K562 treated with DMSO at 1 percent for 48 hours (cell line): ENCODE data around the gene PRPH. TPM values are rescaled to one million over a fixed set of nuclear protein-coding genes. Genes with fewer than 3 reads are reported as not detected.

Experiments used
- total RNA-seq: library from RNA; unstranded; fragments of 300-600 nt; gene quantifications from 2 replicates; pipeline ENCODE4 v1.2.3, GENCODE V29; 2022; ENCODE audit warnings: low replicate concordance; ENCODE audit errors: extremely low read depth

PRPH gene
- not detected in 2 replicates for total RNA-seq

GRCh38 chr12:49295082-49295936, at the start of gene PRPH:
PRPH (plus strand) TSS chr12:49295147; CDS start chr12:49295201, 54 bp downstream.

GRCh38 chr12:49264873-49265792, 29.8 kb upstream of the PRPH start, which contains the start of gene TUBA1C:
TUBA1C (plus strand) TSS chr12:49265082; CDS start chr12:49265182, 100 bp downstream.

DNA sequence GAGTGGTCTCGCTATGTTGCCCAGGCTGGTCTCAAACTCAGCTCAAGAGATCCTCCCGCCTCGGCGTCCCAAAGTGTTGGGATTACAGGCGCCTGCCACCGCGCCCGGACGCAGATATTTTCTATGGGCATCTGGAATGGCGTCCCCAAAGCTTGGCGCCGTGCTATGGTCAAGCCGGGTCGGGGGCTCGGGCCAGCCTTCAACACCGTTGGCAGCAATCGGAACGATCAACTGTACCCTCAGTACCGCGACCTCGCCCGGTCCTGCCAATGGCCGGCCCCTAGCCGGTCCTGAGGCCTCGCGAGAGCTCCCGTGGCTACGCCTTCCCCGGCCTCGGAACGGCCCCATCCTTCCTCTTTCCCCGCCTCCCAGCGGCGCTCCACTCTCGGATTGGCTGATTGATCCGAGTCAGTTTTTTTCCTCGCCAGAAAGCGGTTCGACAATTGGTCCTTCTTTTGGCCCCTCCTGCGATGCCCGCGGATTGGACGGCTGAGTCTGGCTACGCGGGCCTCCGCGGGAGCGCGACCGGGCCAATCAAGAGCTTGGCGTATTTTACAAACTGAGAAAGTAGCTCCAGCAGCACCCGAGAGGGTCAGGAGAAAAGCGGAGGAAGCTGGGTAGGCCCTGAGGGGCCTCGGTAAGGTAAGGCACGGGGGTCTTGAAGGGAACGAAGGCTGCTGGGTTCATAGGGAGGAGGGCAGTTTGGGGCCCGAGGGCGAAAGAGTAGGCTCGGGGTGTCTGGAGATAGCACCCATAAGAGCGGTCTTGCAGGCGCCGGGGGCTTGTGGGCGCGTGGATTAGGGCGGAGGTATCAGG, 28.0 kb downstream of the PRPH start, which contains the start of gene TROAP:
Gene TROAP (plus strand): TSS at position 548 of the 816 bp plus-strand sequence. CDS start 354 bp downstream, outside the sequence.

GRCh38 chr12:49336645-49337584, 42.0 kb downstream of the PRPH start, which contains the start of gene C1QL4:
C1QL4 (minus strand) TSS chr12:49337188; CDS start chr12:49336477, 711 bp downstream.

DNA sequence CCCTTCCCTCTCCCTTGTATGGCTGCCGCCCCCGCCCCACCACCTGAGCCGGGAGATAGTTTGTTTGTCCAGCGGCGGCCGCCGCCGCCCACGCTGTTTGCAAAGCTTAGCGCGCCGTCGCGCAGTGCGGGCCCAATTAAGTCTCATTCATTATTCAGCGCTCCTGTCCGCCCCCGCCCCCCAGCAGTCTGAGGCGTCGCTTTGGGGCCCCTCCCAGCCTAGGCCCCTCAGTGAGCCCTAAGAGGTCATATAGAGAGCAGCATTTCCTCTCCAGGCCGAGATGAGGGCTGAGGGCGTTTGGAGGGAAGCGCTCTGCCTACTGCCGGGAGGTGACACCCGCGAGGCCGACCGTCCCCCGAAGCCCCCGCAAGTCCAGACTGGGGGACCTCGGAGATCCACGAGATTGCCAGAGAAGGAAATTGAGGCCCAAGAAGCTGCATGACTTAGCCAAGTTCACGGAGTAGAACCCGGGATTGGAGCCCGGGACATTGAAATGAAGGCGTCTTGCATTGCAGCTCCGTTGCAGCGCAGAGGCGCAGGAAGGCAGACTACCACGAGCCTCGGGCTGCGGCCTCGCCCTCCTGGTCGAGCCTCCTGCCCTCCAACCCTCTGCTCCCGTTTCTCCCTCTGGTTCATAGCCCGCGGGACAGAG, 51.8 kb downstream of the PRPH start, which contains the start of gene DNAJC22:
Gene DNAJC22 (plus strand): TSS at position 230 of the 652 bp plus-strand sequence. CDS start 1,985 bp downstream, outside the sequence.

Other genes starting within 250 kb of the PRPH start
- not detected in 2 replicates for gene KMT2D, start 234.4 kb upstream of the PRPH start, total RNA-seq
- gene RHEBL1, start 225.2 kb upstream of the PRPH start, total RNA-seq: not detected in 2 replicates
- not detected in 2 replicates for gene DHH, start 200.3 kb upstream of the PRPH start, total RNA-seq
- not detected in 2 replicates for gene LMBR1L, start 184.3 kb upstream of the PRPH start, total RNA-seq
- gene TUBA1B, start 163.8 kb upstream of the PRPH start, total RNA-seq: 2,062 and 2,220 TPM in 2 replicates
- gene TUBA1A, start 106.1 kb upstream of the PRPH start, total RNA-seq: not detected in 2 replicates
- 927 TPM in 1 of 2 replicates, not detected in the other for gene TUBA1C, start 30.1 kb upstream of the PRPH start, total RNA-seq
- not detected in 2 replicates for gene TROAP, start 28.1 kb downstream of the PRPH start, total RNA-seq
- gene C1QL4, start 42.0 kb downstream of the PRPH start, total RNA-seq: not detected in 2 replicates
- not detected in 2 replicates for gene DNAJC22, start 51.7 kb downstream of the PRPH start, total RNA-seq
- not detected in 2 replicates for gene SPATS2, start 72.3 kb downstream of the PRPH start, total RNA-seq
- not detected in 2 replicates for gene KCNH3, start 243.9 kb downstream of the PRPH start, total RNA-seq